ENCODE data around the gene CA5B.
"Not testable (repeated sequence)": the region's sequence is repeated elsewhere in the genome, so short reads cannot be mapped to it uniquely, and the experiment has no call there.

The CA5B gene

GRCh38 chrX:15739886-15740285 lies 1.8 kb downstream of the CA5B start:
- DNase-seq (ENCODE audit: low spot score): no peak

DNA sequence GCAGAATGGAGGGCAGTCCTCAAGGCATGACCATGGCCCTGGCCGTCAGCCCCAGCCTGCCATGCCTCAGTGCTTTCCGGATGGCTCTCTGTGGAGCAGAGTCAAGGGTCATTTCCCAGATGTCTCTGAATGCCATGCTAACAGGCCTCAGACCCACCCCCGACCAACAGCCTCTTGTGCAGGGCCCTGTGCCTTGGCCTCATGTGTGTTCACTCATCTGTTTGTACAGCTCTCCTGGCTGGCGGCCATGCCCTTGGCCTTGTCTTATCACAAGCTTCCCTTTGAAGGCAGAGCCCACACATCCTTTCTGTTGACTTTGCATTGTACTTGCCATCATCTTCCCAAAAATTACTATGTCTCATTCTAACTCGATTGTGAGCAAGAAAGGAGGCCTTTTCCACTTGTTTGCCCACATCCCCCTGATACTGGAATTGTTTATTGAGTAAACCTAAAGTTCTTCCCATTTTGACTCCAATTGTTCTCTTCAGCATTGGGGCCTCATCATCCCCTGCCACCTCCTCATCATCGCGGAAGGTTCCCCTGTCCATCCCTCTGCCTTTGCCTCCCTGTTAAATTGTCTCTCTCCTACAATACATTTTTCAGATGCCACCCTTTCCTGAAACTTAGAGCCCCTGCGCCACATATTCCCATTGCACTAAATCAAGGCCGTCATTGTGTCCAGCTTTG lies 6.3 kb downstream of the CA5B start:
- DNase-seq (ENCODE audit: low spot score): no peak
- TF ChIP-seq, protein P1, sequence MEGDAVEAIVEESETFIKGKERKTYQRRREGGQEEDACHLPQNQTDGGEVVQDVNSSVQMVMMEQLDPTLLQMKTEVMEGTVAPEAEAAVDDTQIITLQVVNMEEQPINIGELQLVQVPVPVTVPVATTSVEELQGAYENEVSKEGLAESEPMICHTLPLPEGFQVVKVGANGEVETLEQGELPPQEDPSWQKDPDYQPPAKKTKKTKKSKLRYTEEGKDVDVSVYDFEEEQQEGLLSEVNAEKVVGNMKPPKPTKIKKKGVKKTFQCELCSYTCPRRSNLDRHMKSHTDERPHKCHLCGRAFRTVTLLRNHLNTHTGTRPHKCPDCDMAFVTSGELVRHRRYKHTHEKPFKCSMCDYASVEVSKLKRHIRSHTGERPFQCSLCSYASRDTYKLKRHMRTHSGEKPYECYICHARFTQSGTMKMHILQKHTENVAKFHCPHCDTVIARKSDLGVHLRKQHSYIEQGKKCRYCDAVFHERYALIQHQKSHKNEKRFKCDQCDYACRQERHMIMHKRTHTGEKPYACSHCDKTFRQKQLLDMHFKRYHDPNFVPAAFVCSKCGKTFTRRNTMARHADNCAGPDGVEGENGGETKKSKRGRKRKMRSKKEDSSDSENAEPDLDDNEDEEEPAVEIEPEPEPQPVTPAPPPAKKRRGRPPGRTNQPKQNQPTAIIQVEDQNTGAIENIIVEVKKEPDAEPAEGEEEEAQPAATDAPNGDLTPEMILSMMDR (IDR thresholded peaks at IDR 0.05; ENCODE audit: extremely low read depth, missing control alignments): no peak

More at GRCh38 chrX:15739886-15740285, 1.8 kb downstream of the CA5B start:
- TF ChIP-seq, protein P1 (IDR thresholded peaks at IDR 0.05; ENCODE audit: extremely low read depth, missing control alignments): no peak

- no peak for DNase-seq (ENCODE audit: low spot score)
- TF ChIP-seq, protein P1 (IDR thresholded peaks at IDR 0.05; ENCODE audit: extremely low read depth, missing control alignments): no peak
These were observed 7.1 kb downstream of the CA5B start for GRCh38 chrX:15745179-15745578.

GRCh38 chrX:15746651-15747050 lies 8.6 kb downstream of the CA5B start:
- not testable (repeated sequence) for DNase-seq (ENCODE audit: low spot score)

GRCh38 chrX:15747626-15748173 lies 9.6 kb downstream of the CA5B start:
- no peak for DNase-seq (ENCODE audit: low spot score)
- TF ChIP-seq, protein P1 (IDR thresholded peaks at IDR 0.05; ENCODE audit: extremely low read depth, missing control alignments): no peak

- TF ChIP-seq, protein P1 (IDR thresholded peaks at IDR 0.05; ENCODE audit: extremely low read depth, missing control alignments): no peak
- DNase-seq (ENCODE audit: low spot score): no peak
These were observed 10.8 kb downstream of the CA5B start for GRCh38 chrX:15748841-15749240.

DNA sequence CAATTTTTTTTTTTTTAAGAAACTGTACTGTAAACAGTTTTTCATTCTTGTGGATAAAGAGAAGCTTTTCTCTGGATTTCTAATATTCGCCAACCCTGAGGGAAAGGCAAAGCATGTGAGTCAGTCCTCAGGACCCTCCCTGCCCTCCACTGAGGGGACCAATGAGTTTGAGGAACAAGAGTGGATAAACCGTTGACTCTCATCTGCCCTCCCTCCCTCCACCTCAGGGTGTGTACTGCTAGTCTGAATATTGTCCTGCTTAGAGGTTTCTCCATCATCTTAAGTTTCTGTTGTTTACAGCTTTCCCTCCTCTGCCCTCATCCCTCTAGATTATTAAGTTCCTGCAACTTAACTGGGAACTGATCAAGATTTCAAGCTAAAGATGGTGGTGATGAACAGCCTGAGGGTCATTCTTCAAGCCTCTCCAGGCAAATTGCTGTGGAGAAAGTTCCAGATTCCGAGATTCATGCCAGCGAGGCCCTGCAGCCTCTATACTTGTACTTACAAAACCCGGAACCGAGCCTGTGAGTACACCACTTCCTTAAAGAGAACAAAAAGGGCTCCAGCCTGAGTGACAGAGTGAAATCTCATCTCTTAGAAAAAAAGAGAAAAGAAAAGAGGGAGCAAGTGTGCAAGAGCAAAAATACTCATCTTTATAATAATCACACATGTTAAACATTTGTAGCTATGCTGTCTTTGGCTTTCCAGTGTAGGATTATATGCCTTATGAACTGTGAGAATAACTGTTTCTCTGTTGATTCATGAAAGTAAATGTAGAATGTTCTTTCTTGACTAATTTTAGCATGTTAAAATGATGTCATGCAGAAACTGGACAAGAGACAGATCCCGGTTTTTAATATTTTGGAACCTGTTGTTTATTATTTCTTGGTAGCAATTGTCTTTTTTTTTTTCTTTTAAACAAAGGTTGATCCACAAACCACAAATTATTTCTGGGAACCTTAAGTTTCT lies 11.9 kb downstream of the CA5B start:
- TF ChIP-seq, protein P1 (IDR thresholded peaks at IDR 0.05; ENCODE audit: extremely low read depth, missing control alignments): no peak
- DNase-seq (ENCODE audit: low spot score): peak; percentile 20

Data from GM20000 (cell line).